ENCODE data around the gene CRAMP1.

GRCh38 chr16:1712791-1713261 lies 100.7 kb downstream of the CRAMP1 start:
- TF ChIP-seq POLR2A (IDR thresholded peaks at IDR 0.05; ENCODE audit: low read length) (no peak), GATA1 (IDR thresholded peaks at IDR 0.05; ENCODE audit: low read depth, low read length) (no peak)
